HCT116 (cell line): Measurements from ENCODE around the gene PRKAG2. TPM values are rescaled to one million over a fixed set of nuclear protein-coding genes. Genes with fewer than 3 reads are reported as not detected.

Source experiments
- ATAC-seq: fragments of 200-7000 bp; cut with Tn5 transposase; 2 replicates; pipeline ENCODE4 v1.9.1; 2020; ENCODE audit warnings: mild to moderate bottlenecking, moderate library complexity
- BruUV-seq: library from RNA; stranded (reverse); fragments of 400-500 nt; replicated peaks from 2 replicates; lab custom pipeline; 2021; lab: Mats Ljungman, UMichigan
- CTCF ChIA-PET: fragments of 300-600 bp; sonication (Branson Sonifier 250); formaldehyde crosslinking; loops from one replicate; lab custom pipeline; 2021; ENCODE audit warnings: antibody characterized with exemption; lab: Charles Lee
- POLR2A ChIA-PET: fragments of 300-600, 350-600 bp; sonication (Branson Sonifier 250); formaldehyde crosslinking; loops from one replicate; lab custom pipeline; 2021; ENCODE audit warnings: antibody characterized with exemption; lab: Charles Lee
- RAD21 ChIA-PET, 2 experiments: fragments of 300-600 bp; sonication (Branson Sonifier 250); formaldehyde crosslinking; loops; one replicate each; lab custom pipeline; 2023; ENCODE audit warnings: low total read pairs in 2 of 2; ENCODE audit not compliant: uncharacterized antibody in 2 of 2, unreplicated experiment in 2 of 2, low non-redundant PET in 1 of 2; lab: Charles Lee
- DNase-seq: peaks from one replicate; pipeline ENCODE4 v3.0.0-alpha.2; 2010; ENCODE audit warnings: low read depth, low spot score
- H2AFZ ChIP-seq: fragments of 200-600 bp; shearing (Covaris generic), sonication (generic); 2 replicates; pipeline ENCODE4 v1.6.1; 2017; ENCODE audit warnings: low read depth, mixed run types, mixed read lengths, antibody characterized with exemption, low read length; ENCODE audit not compliant: poor library complexity, severe bottlenecking
- H3K27ac ChIP-seq: 2 replicates; pipeline ENCODE4 v1.5.1; 2012; ENCODE audit warnings: low read depth, low read length
- H3K27me3 ChIP-seq: fragments of 200-600 bp; sonication (generic); 2 replicates; pipeline ENCODE4 v1.6.1; 2016; ENCODE audit warnings: mixed run types, low read length, mixed read lengths; ENCODE audit not compliant: insufficient read depth
- H3K36me3 ChIP-seq, 2 experiments: fragments of 200-500 bp in 1 of 2; fragments of 200-600 bp in 1 of 2; sonication (Bioruptor generic) in 1 of 2; sonication (generic) in 1 of 2; 2 replicates each; pipeline versions ENCODE4 v1.5.1 to v1.6.1; 2014 to 2016; ENCODE audit warnings: low read length in 2 of 2, inconsistent platforms in 1 of 2, mixed read lengths in 1 of 2, mixed run types in 1 of 2; ENCODE audit not compliant: insufficient read depth in 2 of 2, control insufficient read depth in 1 of 2
- H3K4me1 ChIP-seq, 2 experiments: fragments of 200-600 bp in 1 of 2; sonication (generic) in 1 of 2; 2 replicates each; pipeline versions ENCODE4 v1.5.1 to v1.6.1; 2012 to 2017; ENCODE audit warnings: low read length in 2 of 2, inconsistent platforms in 1 of 2, mild to moderate bottlenecking in 1 of 2, mixed read lengths in 1 of 2, mixed run types in 1 of 2, moderate library complexity in 1 of 2; ENCODE audit not compliant: insufficient read depth in 2 of 2, control insufficient read depth in 1 of 2
- H3K4me2 ChIP-seq: fragments of 200-600 bp; sonication (generic); 2 replicates; pipeline ENCODE4 v1.6.1; 2017; ENCODE audit warnings: mixed run types, low read length, mixed read lengths
- H3K4me3 ChIP-seq, 2 experiments: fragments of 200-600 bp in 1 of 2; sonication (generic) in 1 of 2; replicated peaks in 1 of 2; 2 replicates each; pipeline ENCODE4 v1.5.1; 2011 to 2016; ENCODE audit warnings: low read length in 2 of 2, control low read depth in 1 of 2, low read depth in 1 of 2, mild to moderate bottlenecking in 1 of 2, mixed read lengths in 1 of 2, mixed run types in 1 of 2
- H3K79me2 ChIP-seq: fragments of 200-600 bp; sonication (generic); 2 replicates; pipeline ENCODE4 v1.6.1; 2017; ENCODE audit warnings: mild to moderate bottlenecking, mixed run types, low read length, moderate library complexity, mixed read lengths; ENCODE audit not compliant: insufficient read depth
- H3K9ac ChIP-seq: fragments of 200-600 bp; sonication (generic); 2 replicates; pipeline ENCODE4 v1.6.1; 2016; ENCODE audit warnings: low read length, mixed read lengths
- H3K9me2 ChIP-seq: fragments of 200-600 bp; sonication (generic), shearing (Covaris generic); 2 replicates; pipeline ENCODE4 v1.6.1; 2017; ENCODE audit warnings: mixed run types, mild to moderate bottlenecking, moderate library complexity; ENCODE audit not compliant: insufficient read depth
- H3K9me3 ChIP-seq, 2 experiments: fragments of 200-500 bp in 1 of 2; fragments of 200-600 bp in 1 of 2; sonication (Bioruptor generic) in 1 of 2; sonication (generic) in 1 of 2; 2 replicates each; pipeline ENCODE4 v1.6.1; 2014 to 2017; ENCODE audit warnings: low read length in 2 of 2, mixed read lengths in 2 of 2, inconsistent platforms in 1 of 2, low read depth in 1 of 2, mild to moderate bottlenecking in 1 of 2, mixed run types in 1 of 2, moderate library complexity in 1 of 2; ENCODE audit not compliant: control insufficient read depth in 1 of 2, insufficient read depth in 1 of 2
- H4K20me1 ChIP-seq: fragments of 200-600 bp; sonication (generic), shearing (Covaris generic); 2 replicates; pipeline ENCODE4 v1.6.1; 2017; ENCODE audit warnings: mixed run types, mild to moderate bottlenecking, moderate library complexity; ENCODE audit not compliant: insufficient read depth
- CBX3 ChIP-seq: IDR thresholded peaks from 2 replicates; pipeline ENCODE4 v1.6.1; 2012; ENCODE audit warnings: low read depth
- EGR1 ChIP-seq: IDR thresholded peaks from 2 replicates; pipeline ENCODE4 v1.6.1; 2012; ENCODE audit warnings: low read depth
- ELF1 ChIP-seq: IDR thresholded peaks from 2 replicates; pipeline ENCODE4 v1.6.1; 2012; ENCODE audit warnings: low read depth, borderline replicate concordance
- EZH2 ChIP-seq: fragments of 200-600 bp; sonication (generic); IDR thresholded peaks from 2 replicates; pipeline ENCODE4 v1.6.1; 2017; ENCODE audit warnings: antibody characterized with exemption, mixed run types
- EZH2phosphoT487 ChIP-seq: fragments of 200-600 bp; IDR thresholded peaks from 2 replicates; pipeline ENCODE4 v1.6.1; 2018; ENCODE audit warnings: antibody characterized with exemption, borderline replicate concordance
- FOSL1 ChIP-seq: IDR thresholded peaks from 2 replicates; pipeline ENCODE4 v1.6.1; 2012; ENCODE audit warnings: low read depth
- MAX ChIP-seq: IDR thresholded peaks from 2 replicates; pipeline ENCODE4 v1.6.1; 2012
- POLR2AphosphoS5 ChIP-seq: IDR thresholded peaks from 2 replicates; pipeline ENCODE4 v1.6.1; 2011; ENCODE audit warnings: mild to moderate bottlenecking, low read depth, low read length, moderate library complexity
- REST ChIP-seq: IDR thresholded peaks from 2 replicates; pipeline ENCODE4 v1.6.1; 2012; ENCODE audit warnings: low read depth
- SIN3A ChIP-seq: IDR thresholded peaks from 2 replicates; pipeline ENCODE4 v1.6.1; 2012; ENCODE audit warnings: low read depth
- SRF ChIP-seq: IDR thresholded peaks from 2 replicates; pipeline ENCODE4 v1.6.1; 2012; ENCODE audit warnings: low read depth
- TCF7L2 ChIP-seq: IDR thresholded peaks from 2 replicates; pipeline ENCODE4 v1.7.0; 2011; ENCODE audit warnings: borderline replicate concordance, inconsistent platforms; ENCODE audit not compliant: insufficient read depth, insufficient read length; ENCODE audit errors: extremely low read depth
- ZBTB33 ChIP-seq: IDR thresholded peaks from 2 replicates; pipeline ENCODE4 v1.6.1; 2011; ENCODE audit warnings: mild to moderate bottlenecking, low read length, moderate library complexity; ENCODE audit not compliant: insufficient replicate concordance; ENCODE audit errors: extremely low read depth
- ZFX ChIP-seq: fragments of 450-650 bp; IDR thresholded peaks from 2 replicates; pipeline ENCODE4 v1.6.1; 2017
- ZNF274 ChIP-seq: fragments of 200-500 bp; sonication (Bioruptor generic); IDR thresholded peaks from 2 replicates; pipeline ENCODE4 v1.6.1; 2014; ENCODE audit warnings: mild to moderate bottlenecking, low read depth, low read length, inconsistent platforms
- intact Hi-C: fragments of 100-400 bp; cut with micrococcal nuclease; formaldehyde crosslinking; loops from 2 replicates; pipeline ENCODE4 v1.10.0; 2022
- total RNA-seq: library from RNA; stranded (reverse); gene quantifications from one replicate; pipeline ENCODE4 v1.2.1, GENCODE V29; 2021; ENCODE audit not compliant: unreplicated experiment

Gene PRKAG2
- total RNA-seq, 1 experiment from 2014 or later, result 23.6 TPM

- BruUV-seq, result no TSS peak
- CTCF ChIA-PET, result no interaction called here
- no peak for DNase-seq
- Histone ChIP-seq H4K20me1 (no peaks in the 10 kb centered on the region), H3K4me3 (no peak overlapping the region), H3K27ac (no peak overlapping the region), H3K9ac (no peak overlapping the region), H3K9me2 (no peaks in the 10 kb centered on the region), H3K79me2 (no peaks in the 10 kb centered on the region), H2AFZ (no peak overlapping the region), H3K27me3 (no peaks in the 10 kb centered on the region), H3K4me2 (no peak overlapping the region), H3K36me3 (no peaks in the 10 kb centered on the region), H3K4me1 (no peaks in the 10 kb centered on the region; a peak in 1 of 4 replicates), H3K9me3 (no peaks in the 10 kb centered on the region)
- ATAC-seq, result no peak
- POLR2A ChIA-PET, result no interaction called here
- TF ChIP-seq MAX, result no peak
- TF ChIP-seq TCF7L2, result no peak
- no peak for TF ChIP-seq SIN3A
- no peak for TF ChIP-seq CBX3
- no peak for TF ChIP-seq SRF
- no peak for TF ChIP-seq ZNF274
- no peak for TF ChIP-seq EGR1
- no peak for TF ChIP-seq ZBTB33
- TF ChIP-seq ZFX, result no peak
- TF ChIP-seq POLR2AphosphoS5, result no peak
- TF ChIP-seq FOSL1, result no peak
- TF ChIP-seq REST, result no peak
- no peak for TF ChIP-seq ELF1
- TF ChIP-seq EZH2, result no peak
- no peak for TF ChIP-seq EZH2phosphoT487
- intact Hi-C loops, result no loop called here
- RAD21 ChIA-PET, result no interaction called here
Observed at GRCh38 chr7:151775547-151776443, 101.1 kb downstream of the PRKAG2 start.
